GM19025 (cell line): ENCODE results near the gene MYMK.

Experiments
- ATAC-seq: cut with Tn5 transposase; IDR thresholded peaks from one replicate; pipeline ENCODE4 v1.9.1; 2021; ENCODE audit warnings: mild to moderate bottlenecking, low read depth, moderate library complexity; ENCODE audit not compliant: unreplicated experiment

The MYMK gene

GRCh38 chr9:133520121-133520835 lies 4.5 kb downstream of the MYMK start:
- ATAC-seq: no peak

GRCh38 chr9:133519693-133520092 lies 5.1 kb downstream of the MYMK start:
- ATAC-seq: no peak

- ATAC-seq: no peak
Observed at GRCh38 chr9:133518706-133519449, 5.9 kb downstream of the MYMK start.

GRCh38 chr9:133518200-133518599 lies 6.6 kb downstream of the MYMK start:
- ATAC-seq: no peak

GRCh38 chr9:133517711-133518110 lies 7.0 kb downstream of the MYMK start:
- no peak for ATAC-seq

- no peak for ATAC-seq
Observed at GRCh38 chr9:133516961-133517350, 7.8 kb downstream of the MYMK start.

GRCh38 chr9:133516256-133516960 lies 8.4 kb downstream of the MYMK start:
- ATAC-seq: no peak

- ATAC-seq: no peak
Observed at GRCh38 chr9:133515615-133516255, 9.0 kb downstream of the MYMK start.

- no peak for ATAC-seq
Observed at GRCh38 chr9:133515240-133515610, 9.5 kb downstream of the MYMK start.

GRCh38 chr9:133514460-133515239 lies 10.1 kb downstream of the MYMK start:
- no peak for ATAC-seq

GRCh38 chr9:133513214-133514100 lies 11.3 kb downstream of the MYMK start:
- ATAC-seq: no peak

GRCh38 chr9:133512253-133513213 lies 12.2 kb downstream of the MYMK start:
- ATAC-seq: no peak

GRCh38 chr9:133511607-133512006 lies 13.2 kb downstream of the MYMK start:
- no peak for ATAC-seq

GRCh38 chr9:133510926-133511505 lies 13.7 kb downstream of the MYMK start:
- ATAC-seq: no peak

- ATAC-seq: no peak
Observed at GRCh38 chr9:133509179-133510083, 15.3 kb downstream of the MYMK start.

GRCh38 chr9:133508046-133508445 lies 16.7 kb downstream of the MYMK start:
- no peak for ATAC-seq
